ENCODE results near the gene GPR89A.
"Not testable (repeated sequence)": the region's sequence is repeated elsewhere in the genome, so short reads cannot be mapped to it uniquely, and the experiment has no call there.

GPR89A gene

DNA sequence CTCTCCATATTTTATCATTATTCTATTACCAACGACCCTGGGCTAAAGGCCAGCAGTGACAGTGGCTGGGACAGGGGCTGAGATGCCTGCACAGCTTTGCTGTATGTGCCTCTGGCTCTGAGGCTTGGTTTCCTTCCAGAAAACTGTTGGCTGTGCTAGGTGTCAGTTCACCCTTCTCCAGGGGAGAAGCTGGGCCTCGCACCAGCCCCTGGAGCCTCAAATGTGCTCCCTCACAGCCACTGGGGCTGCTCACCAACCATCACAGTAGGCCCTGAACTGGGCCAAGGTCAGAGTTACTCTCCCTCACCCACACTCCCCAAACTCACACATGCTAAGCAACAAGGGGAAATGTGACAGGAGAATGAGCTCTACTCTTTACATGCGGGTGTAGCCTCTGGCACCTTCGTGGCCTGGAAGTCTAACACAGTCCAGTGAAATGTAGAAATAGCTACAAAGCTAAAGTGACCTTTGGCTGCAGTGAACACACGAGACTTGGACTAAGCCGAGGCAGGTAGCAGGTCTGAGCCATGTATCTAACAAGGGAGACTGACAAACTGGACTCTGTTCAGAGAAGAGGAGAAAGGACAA is 106.8 kb downstream of the GPR89A start:
- H3K4me3 ChIP-seq (ENCODE audit: low read depth, low read length) = no peak overlapping the region
- TF ChIP-seq, protein P1, sequence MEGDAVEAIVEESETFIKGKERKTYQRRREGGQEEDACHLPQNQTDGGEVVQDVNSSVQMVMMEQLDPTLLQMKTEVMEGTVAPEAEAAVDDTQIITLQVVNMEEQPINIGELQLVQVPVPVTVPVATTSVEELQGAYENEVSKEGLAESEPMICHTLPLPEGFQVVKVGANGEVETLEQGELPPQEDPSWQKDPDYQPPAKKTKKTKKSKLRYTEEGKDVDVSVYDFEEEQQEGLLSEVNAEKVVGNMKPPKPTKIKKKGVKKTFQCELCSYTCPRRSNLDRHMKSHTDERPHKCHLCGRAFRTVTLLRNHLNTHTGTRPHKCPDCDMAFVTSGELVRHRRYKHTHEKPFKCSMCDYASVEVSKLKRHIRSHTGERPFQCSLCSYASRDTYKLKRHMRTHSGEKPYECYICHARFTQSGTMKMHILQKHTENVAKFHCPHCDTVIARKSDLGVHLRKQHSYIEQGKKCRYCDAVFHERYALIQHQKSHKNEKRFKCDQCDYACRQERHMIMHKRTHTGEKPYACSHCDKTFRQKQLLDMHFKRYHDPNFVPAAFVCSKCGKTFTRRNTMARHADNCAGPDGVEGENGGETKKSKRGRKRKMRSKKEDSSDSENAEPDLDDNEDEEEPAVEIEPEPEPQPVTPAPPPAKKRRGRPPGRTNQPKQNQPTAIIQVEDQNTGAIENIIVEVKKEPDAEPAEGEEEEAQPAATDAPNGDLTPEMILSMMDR (IDR thresholded peaks at IDR 0.05; ENCODE audit: insufficient read depth, low read depth, low read length, missing control alignments) = no peak
- no peak for DNase-seq (ENCODE audit: low read depth)

DNA sequence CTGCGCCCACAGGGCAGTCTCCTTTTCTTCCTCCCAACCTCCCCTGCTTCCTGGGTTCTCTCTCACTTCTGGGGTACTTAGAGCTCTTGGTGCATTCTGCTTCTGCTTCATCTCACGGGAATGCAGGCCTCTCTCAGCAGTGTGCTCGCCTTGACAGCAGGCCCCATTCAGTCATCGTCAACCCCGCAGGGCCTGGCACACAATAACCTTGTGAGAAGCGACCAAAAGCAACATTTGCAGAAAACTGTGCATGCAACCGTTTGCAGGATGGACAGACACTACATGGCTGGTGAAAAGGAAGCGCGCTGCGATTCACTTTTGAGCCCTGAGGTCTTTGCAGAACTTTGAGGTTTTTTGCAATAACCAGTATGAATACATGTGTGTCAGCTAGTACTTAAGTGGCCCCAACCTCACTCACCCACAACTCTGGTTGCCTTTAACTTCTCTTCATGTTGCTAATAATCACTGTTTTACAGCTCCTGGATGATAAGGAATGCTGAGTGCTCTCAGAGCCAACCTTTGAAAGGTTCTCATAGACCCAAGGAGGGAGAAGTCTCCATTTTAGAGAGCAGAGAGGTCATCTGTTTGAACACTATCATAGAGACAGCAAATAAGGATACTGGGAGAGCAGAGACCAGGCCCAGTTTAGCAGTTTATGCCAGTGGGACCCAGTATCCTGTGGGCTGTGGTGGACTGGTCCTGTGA is 109.0 kb downstream of the GPR89A start:
- TF ChIP-seq, protein P1 (IDR thresholded peaks at IDR 0.05; ENCODE audit: insufficient read depth, low read depth, low read length, missing control alignments) = no peak
- no peak overlapping the region for H3K4me3 ChIP-seq (ENCODE audit: low read depth, low read length)
- DNase-seq (ENCODE audit: low read depth) = no peak

DNA sequence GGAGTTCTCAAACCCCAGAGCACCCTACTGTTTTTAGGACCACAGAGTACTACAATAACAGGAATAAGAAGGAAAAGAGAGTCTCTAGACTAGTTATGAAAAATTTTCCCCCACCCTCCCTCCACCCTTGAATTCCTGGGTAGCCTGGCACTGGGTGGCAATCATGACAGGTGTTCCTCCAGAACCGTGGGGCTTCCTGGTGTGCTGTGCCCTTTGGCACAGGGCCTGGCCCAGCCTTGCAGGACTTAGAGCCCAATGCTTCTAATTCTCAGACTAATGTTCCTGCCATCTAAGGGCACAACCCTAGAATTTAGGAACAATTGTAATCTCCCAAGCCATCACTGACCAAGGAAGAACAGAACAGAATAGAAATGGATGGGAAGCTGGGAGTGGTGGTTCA is 110.0 kb downstream of the GPR89A start:
- no peak for DNase-seq (ENCODE audit: low read depth)
- TF ChIP-seq, protein P1 (IDR thresholded peaks at IDR 0.05; ENCODE audit: insufficient read depth, low read depth, low read length, missing control alignments) = no peak

DNA sequence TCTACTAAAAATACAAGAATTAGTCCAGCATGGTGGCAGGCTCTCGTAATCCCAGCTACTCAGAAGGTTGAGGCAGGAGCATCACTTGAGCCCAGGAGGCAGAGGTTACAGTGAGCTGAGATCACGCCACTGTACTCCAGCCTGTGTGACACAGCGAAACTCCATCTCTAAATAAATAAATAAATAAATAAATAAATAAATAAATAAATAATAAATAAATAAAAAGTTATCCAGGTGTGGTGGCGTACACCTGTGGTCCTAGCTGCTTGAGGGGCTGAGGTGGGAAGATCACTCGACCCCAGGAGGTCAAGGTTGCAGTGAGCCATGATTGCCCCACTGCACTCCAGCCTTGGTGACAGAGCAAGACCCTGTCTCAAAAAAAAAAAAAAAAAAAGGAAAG is 110.7 kb downstream of the GPR89A start:
- not testable (repeated sequence) for DNase-seq (ENCODE audit: low read depth); H3K4me3 ChIP-seq (ENCODE audit: low read depth, low read length)

More for the DNA sequence above, 110.0 kb downstream of the GPR89A start:
- no peak overlapping the region for H3K4me3 ChIP-seq (ENCODE audit: low read depth, low read length)

DNA sequence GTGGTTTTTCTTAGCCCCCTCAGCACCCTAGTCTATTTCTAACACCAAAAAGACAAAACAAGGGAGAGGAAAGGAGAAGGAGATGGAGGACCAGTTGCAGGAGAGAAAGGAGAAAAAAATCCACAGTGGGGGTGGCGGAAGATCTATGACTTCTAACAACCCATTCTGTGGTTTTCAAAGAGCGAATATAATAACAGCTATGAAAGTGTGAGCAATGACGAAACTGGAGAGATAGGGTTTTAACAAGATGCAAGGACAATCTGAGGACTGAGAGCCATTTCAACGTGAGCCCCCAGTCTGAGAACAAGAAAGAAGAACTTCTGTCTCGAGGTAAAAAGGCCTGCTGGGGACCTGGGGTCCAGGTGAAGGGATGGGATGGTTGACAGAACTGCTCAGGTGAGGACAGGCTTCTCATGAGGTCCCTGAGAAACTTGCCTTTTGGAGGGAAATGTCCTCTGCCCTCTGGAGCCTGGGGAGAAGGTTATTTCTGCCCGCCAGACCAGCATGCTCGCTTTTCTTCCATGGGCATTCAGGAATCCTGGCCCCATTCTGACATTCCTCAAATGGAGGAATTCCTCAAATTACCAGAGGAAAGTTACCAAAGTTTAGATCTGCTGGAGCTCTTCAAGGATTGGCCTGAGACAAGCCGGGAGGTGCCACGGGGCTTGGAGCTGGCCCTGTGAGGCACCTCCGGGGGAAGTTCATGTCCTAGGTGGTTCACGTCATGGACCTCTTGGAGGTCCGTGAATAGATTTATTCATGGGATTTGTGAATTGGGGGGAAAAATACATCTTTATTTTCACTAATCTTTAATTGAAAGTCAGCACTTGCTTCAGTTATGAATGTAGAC is 111.7 kb downstream of the GPR89A start, which contains the start of gene CD160:
TSS of gene CD160 (plus strand) at position 270 of the 850 bp plus-strand sequence. CDS start 8,829 bp downstream, outside the sequence.
- TF ChIP-seq, protein P1 (IDR thresholded peaks at IDR 0.05; ENCODE audit: insufficient read depth, low read depth, low read length, missing control alignments) = no peak
- H3K4me3 ChIP-seq (ENCODE audit: low read depth, low read length) = no peak within 1 kb of the TSS
- DNase-seq (ENCODE audit: low read depth) = peak; percentile 75
